ENCODE results near the gene ITPR2. TPM values are rescaled to one million over a fixed set of nuclear protein-coding genes. Genes with fewer than 3 reads are reported as not detected.

Gene ITPR2
- total RNA-seq, 1 donor from 2014 or later: 15.8 TPM

DNA sequence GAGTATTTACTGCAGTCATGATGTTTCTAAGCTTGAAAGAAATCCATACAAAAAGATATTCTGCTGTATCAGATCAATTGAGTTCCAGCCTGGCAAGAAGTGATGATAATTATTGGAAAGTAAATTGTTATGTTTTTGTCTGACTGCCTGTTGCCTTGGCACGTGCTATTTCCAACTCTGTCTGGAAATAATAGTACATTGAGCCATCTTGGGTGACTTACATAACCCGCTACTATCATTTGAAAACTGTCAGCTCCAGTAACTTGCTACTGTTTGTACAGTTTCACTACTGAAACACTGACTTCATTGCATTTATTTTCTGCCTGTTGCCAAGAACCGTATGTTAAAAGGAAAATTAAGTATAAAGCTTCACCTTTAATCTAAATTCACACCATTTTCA lies 318.6 kb downstream of the ITPR2 start:
- H3K27me3 ChIP-seq (ENCODE audit: low read depth): no peaks in the 10 kb centered on the region
- H3K27ac ChIP-seq (replicated peaks): peak overlapping the region; percentile 7
- peaks cover 8% of the 10 kb centered on the region for H3K4me1 ChIP-seq
- H3K4me3 ChIP-seq: peak overlapping the region; percentile 0
- peaks cover 15% of the 10 kb centered on the region for H3K9me3 ChIP-seq (replicated peaks)
- TF ChIP-seq, protein P1, sequence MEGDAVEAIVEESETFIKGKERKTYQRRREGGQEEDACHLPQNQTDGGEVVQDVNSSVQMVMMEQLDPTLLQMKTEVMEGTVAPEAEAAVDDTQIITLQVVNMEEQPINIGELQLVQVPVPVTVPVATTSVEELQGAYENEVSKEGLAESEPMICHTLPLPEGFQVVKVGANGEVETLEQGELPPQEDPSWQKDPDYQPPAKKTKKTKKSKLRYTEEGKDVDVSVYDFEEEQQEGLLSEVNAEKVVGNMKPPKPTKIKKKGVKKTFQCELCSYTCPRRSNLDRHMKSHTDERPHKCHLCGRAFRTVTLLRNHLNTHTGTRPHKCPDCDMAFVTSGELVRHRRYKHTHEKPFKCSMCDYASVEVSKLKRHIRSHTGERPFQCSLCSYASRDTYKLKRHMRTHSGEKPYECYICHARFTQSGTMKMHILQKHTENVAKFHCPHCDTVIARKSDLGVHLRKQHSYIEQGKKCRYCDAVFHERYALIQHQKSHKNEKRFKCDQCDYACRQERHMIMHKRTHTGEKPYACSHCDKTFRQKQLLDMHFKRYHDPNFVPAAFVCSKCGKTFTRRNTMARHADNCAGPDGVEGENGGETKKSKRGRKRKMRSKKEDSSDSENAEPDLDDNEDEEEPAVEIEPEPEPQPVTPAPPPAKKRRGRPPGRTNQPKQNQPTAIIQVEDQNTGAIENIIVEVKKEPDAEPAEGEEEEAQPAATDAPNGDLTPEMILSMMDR (IDR thresholded peaks at IDR 0.05; ENCODE audit: borderline replicate concordance): no peak
- intact Hi-C loops (cut with micrococcal nuclease): no loop called here
- DNase-seq: no peak
- H3K36me3 ChIP-seq: peaks cover 6% of the 10 kb centered on the region

DNA sequence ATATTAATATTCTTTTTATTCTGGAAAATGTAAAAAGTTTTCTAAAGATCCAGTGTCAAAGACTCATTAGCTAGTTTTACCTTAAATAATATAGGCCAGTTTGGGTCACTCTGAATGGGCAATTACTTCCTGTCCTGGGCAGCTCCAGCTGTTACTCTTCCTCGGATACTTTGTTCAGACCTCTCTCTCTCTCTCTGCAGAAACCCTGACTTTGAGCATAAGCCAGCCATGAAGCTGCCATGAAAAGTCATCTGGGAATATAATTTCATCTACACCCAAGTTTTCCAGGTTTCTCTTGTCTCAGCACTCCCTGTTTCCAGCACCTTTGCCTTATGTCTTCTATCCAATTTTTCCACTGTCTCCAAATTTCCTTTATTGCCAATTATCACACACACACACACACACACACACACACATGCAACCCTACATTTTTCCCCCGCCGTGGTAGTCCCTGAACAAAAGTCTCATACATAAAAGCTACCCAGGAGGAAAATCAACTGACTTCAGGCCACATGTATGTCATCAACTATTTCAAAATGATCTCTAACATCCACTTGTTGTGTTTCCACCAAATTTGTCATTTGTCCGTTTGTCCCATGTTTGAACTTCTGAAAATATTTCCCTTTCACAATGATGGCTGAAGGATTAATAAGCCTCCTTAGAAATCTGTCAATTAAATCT lies 319.5 kb downstream of the ITPR2 start:
- Histone ChIP-seq H3K9me3 (replicated peaks) (peaks cover 6% of the 10 kb centered on the region), H3K4me1 (peaks cover 8% of the 10 kb centered on the region), H3K27ac (replicated peaks) (peak overlapping the region; percentile 7), H3K27me3 (ENCODE audit: low read depth) (no peaks in the 10 kb centered on the region), H3K4me3 (no peak overlapping the region), H3K36me3 (no peaks in the 10 kb centered on the region)
- intact Hi-C loops (cut with micrococcal nuclease): no loop called here
- TF ChIP-seq, protein P1 (IDR thresholded peaks at IDR 0.05; ENCODE audit: borderline replicate concordance): no peak
- no peak for DNase-seq

DNA sequence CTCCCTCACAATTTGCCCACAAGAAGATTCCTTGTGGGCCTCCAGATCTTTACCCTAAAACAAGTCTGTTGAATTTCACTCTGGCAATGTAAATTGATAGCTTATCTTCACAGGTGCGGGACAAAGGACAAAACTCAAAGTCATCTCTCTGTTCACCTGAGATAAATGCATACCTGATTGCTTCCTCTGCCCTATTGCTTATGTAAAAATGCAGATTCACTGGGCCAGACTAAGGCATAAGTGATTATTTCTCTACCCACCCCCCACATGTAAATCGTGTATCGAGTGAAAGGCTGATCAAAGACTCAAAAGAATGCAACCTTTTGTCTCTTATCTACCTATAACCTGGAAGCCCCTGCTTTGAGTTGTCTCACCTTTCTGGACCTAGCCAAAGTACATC lies 320.8 kb downstream of the ITPR2 start:
- no peak for DNase-seq
- H3K4me3 ChIP-seq: no peak overlapping the region
- no peaks in the 10 kb centered on the region for H3K36me3 ChIP-seq
- H3K27me3 ChIP-seq (ENCODE audit: low read depth): no peaks in the 10 kb centered on the region
- H3K27ac ChIP-seq (replicated peaks): no peak overlapping the region
- H3K9me3 ChIP-seq (replicated peaks): no peaks in the 10 kb centered on the region
- peaks cover 8% of the 10 kb centered on the region for H3K4me1 ChIP-seq
- TF ChIP-seq, protein P1 (IDR thresholded peaks at IDR 0.05; ENCODE audit: borderline replicate concordance): no peak
- intact Hi-C loops (cut with micrococcal nuclease): no loop called here

DNA sequence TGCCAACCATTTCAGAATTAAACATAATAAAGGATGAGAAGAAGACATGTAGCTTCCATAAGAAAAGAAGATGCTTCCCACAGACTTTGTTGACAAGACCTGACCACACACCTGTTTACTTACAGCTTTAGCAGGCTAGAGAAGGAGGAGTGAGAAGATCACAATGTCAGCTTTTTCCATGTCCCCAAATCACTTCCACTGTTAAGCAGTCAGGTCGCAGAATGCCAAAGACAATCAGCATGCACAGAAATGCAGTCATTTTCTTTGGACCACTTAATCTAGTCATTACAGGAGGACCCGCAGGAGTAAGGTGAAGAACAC lies 322.7 kb downstream of the ITPR2 start:
- TF ChIP-seq, protein P1 (IDR thresholded peaks at IDR 0.05; ENCODE audit: borderline replicate concordance): no peak
- no peak overlapping the region for H3K27ac ChIP-seq (replicated peaks)
- no peaks in the 10 kb centered on the region for H3K27me3 ChIP-seq (ENCODE audit: low read depth)
- intact Hi-C loops (cut with micrococcal nuclease): no loop called here
- no peaks in the 10 kb centered on the region for H3K9me3 ChIP-seq (replicated peaks)
- no peaks in the 10 kb centered on the region for H3K36me3 ChIP-seq
- no peak overlapping the region for H3K4me3 ChIP-seq
- peaks cover 8% of the 10 kb centered on the region for H3K4me1 ChIP-seq
- DNase-seq: no peak

DNA sequence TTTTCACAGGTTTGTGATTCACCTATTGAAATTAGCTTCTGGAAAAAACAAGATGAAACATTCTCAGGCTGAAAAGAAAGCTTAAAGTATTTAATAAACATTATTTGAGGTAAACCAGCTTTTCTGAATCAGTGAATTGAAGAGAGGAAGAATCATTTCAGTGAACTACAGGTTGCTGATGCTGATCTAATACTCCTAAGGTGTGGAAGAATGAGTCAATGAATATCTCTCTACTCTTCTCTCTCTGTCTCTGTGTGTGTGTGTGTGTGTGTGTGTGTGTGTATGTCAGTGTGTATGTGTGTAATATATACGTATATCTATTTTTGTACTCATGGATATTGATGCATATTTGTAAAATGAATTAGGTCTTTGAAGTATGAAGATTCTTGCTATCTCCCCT lies 325.4 kb downstream of the ITPR2 start:
- Histone ChIP-seq H3K9me3 (replicated peaks) (no peaks in the 10 kb centered on the region), H3K4me3 (no peak overlapping the region), H3K36me3 (no peaks in the 10 kb centered on the region), H3K27ac (replicated peaks) (no peak overlapping the region), H3K4me1 (no peaks in the 10 kb centered on the region), H3K27me3 (ENCODE audit: low read depth) (no peaks in the 10 kb centered on the region)
- TF ChIP-seq, protein P1 (IDR thresholded peaks at IDR 0.05; ENCODE audit: borderline replicate concordance): no peak
- no peak for DNase-seq
- intact Hi-C loops (cut with micrococcal nuclease): no loop called here
